Measurements from ENCODE around the gene ARPC4.
"Not testable (repeated sequence)": the region's sequence is repeated elsewhere in the genome, so short reads cannot be mapped to it uniquely, and the experiment has no call there.

The ARPC4 gene

GRCh38 chr3:9843715-9844438 lies 51.0 kb downstream of the ARPC4 start, which contains the start of gene RPUSD3:
Gene RPUSD3, minus strand, starts transcription at chr3:9844008. Its CDS starts 18 bp downstream, at chr3:9843990.
- H3K4me3 ChIP-seq (ENCODE audit: low read depth, low read length) = peak within 1 kb of the TSS; percentile 80
- peak; percentile 94 for DNase-seq (ENCODE audit: low read depth)
- TF ChIP-seq, protein P1, sequence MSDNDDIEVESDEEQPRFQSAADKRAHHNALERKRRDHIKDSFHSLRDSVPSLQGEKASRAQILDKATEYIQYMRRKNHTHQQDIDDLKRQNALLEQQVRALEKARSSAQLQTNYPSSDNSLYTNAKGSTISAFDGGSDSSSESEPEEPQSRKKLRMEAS (IDR thresholded peaks at IDR 0.05; ENCODE audit: low read depth, low read length) = peak; percentile 90
- TF ChIP-seq MYC (IDR thresholded peaks at IDR 0.05; ENCODE audit: low read depth, low read length) = no peak; the same call in none of the 2 replicates
- TF ChIP-seq POLR2A (IDR thresholded peaks at IDR 0.05; ENCODE audit: extremely low read depth, insufficient read length) = peak; percentile 82
- TF ChIP-seq CTCF (IDR thresholded peaks at IDR 0.05; ENCODE audit: low read depth, low read length) = no peak

DNA sequence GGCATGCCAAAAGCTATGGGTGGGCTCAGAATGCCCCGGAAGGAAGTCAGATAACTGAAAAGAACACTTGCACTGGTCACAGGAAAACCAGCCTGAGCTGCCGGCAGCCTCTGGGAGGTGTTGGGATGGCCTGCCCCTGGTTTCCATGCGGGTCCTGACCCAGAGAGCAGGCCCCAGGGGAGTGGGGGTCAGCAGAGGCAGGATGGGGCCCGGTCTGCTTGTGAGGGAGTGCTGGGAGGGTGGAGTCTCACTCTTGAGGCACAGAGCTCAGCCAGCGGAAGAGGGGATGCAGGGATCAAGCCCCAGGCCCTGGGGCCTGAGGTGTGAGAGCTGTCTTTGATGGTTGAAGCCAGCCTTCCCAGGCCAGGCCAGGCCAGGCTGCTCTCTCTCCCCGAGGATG lies 53.3 kb downstream of the ARPC4 start:
- TF ChIP-seq CTCF (IDR thresholded peaks at IDR 0.05; ENCODE audit: low read depth, low read length) (no peak), POLR2A (IDR thresholded peaks at IDR 0.05; ENCODE audit: extremely low read depth, insufficient read length) (no peak), MYC (IDR thresholded peaks at IDR 0.05; ENCODE audit: low read depth, low read length) (no peak)
- TF ChIP-seq, protein P1 (IDR thresholded peaks at IDR 0.05; ENCODE audit: low read depth, low read length) = no peak
- no peak overlapping the region for H3K4me3 ChIP-seq (ENCODE audit: low read depth, low read length)
- no peak for DNase-seq (ENCODE audit: low read depth)

GRCh38 chr3:9846931-9847488 lies 54.1 kb downstream of the ARPC4 start:
- TF ChIP-seq CTCF (IDR thresholded peaks at IDR 0.05; ENCODE audit: low read depth, low read length) = no peak
- no peak for TF ChIP-seq POLR2A (IDR thresholded peaks at IDR 0.05; ENCODE audit: extremely low read depth, insufficient read length)
- TF ChIP-seq MYC (IDR thresholded peaks at IDR 0.05; ENCODE audit: low read depth, low read length) = no peak
- TF ChIP-seq, protein P1 (IDR thresholded peaks at IDR 0.05; ENCODE audit: low read depth, low read length) = no peak
- H3K4me3 ChIP-seq (ENCODE audit: low read depth, low read length) = no peak overlapping the region

DNA sequence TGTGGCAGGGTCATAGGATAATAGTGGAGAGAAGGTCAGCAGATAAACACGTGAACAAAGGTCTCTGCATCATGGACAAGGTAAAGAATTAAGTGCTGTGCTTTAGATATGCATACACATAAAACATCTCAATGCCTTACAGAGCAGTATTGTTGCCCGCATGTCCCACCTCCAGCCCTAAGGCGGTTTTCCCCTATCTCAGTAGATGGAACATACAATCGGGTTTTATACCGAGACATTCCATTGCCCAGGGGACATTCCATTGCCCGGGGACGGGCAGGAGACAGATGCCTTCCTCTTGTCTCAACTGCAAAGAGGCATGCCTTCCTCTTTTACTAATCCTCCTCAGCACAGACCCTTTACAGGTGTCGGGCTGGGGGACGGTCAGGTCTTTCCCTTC lies 55.0 kb downstream of the ARPC4 start:
- DNase-seq (ENCODE audit: low read depth); H3K4me3 ChIP-seq (ENCODE audit: low read depth, low read length): not testable (repeated sequence)

More at GRCh38 chr3:9846931-9847488, 54.1 kb downstream of the ARPC4 start:
- no peak for DNase-seq (ENCODE audit: low read depth)

- peak; percentile 53 for DNase-seq (ENCODE audit: low read depth)
- TF ChIP-seq CTCF (IDR thresholded peaks at IDR 0.05; ENCODE audit: low read depth, low read length) = peak; percentile 35
- not testable (repeated sequence) for H3K4me3 ChIP-seq (ENCODE audit: low read depth, low read length)
Observed at GRCh38 chr3:9848860-9849259, 56.0 kb downstream of the ARPC4 start.

DNA sequence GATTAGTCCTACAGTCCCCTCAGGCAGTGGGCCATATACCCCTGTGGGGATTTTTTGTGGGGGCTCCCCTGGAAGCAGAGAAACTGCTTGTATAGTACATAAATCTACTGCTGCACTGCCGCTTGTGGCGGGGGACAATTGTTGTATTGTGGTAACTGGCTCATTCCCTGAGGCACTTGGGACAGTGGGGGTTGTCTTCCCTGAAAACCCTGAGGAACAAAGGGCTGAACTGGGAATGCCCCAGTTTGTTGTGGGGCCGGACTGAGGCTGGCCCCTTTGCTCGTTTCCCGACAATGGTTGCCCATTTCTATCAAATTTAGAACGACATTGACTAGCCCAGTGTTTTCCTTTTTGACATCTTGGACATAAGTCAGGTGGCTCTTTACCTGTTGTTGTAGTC lies 58.5 kb downstream of the ARPC4 start:
- not testable (repeated sequence) for DNase-seq (ENCODE audit: low read depth); H3K4me3 ChIP-seq (ENCODE audit: low read depth, low read length)

GRCh38 chr3:9851926-9852325 lies 59.0 kb downstream of the ARPC4 start:
- DNase-seq (ENCODE audit: low read depth); H3K4me3 ChIP-seq (ENCODE audit: low read depth, low read length): not testable (repeated sequence)
